PC-3 (cell line): ENCODE results near the gene CA9. TPM values are rescaled to one million over a fixed set of nuclear protein-coding genes. Genes with fewer than 3 reads are reported as not detected.

Experiments used
- ATAC-seq: fragments of 200-7000 bp; cut with Tn5 transposase; 2 replicates; pipeline ENCODE4 v1.9.1; 2020; ENCODE audit warnings: mild to moderate bottlenecking, moderate library complexity
- BruUV-seq: library from RNA; stranded (reverse); fragments of 400-500 nt; replicated peaks from 2 replicates; lab custom pipeline; 2021; lab: Mats Ljungman, UMichigan
- CTCF ChIA-PET: fragments of 300-600 bp; sonication (Branson Sonifier 250); formaldehyde crosslinking; loops from one replicate; lab custom pipeline; 2022; ENCODE audit warnings: antibody characterized with exemption; lab: Charles Lee
- POLR2A ChIA-PET: fragments of 300-600 bp; sonication (Branson Sonifier 250); formaldehyde crosslinking; loops from one replicate; lab custom pipeline; 2022; ENCODE audit warnings: antibody characterized with exemption; ENCODE audit not compliant: unreplicated experiment; lab: Charles Lee
- DNase-seq: peaks from one replicate; pipeline ENCODE4 v3.0.0-alpha.2; 2015
- H2AFZ ChIP-seq: fragments of 300-600 bp; sonication (generic); 2 replicates; pipeline ENCODE4 v1.6.0; 2016; ENCODE audit warnings: antibody characterized with exemption, low read length
- H3F3A ChIP-seq: fragments of 300-600 bp; sonication (generic); one replicate; pipeline ENCODE4 v1.6.0; 2017; ENCODE audit warnings: antibody characterized with exemption, low read length, control low read depth, mild to moderate bottlenecking; ENCODE audit not compliant: unreplicated experiment
- H3K27ac ChIP-seq: fragments of 300-600 bp; sonication (generic); 2 replicates; pipeline ENCODE4 v1.5.1; 2016; ENCODE audit warnings: mild to moderate bottlenecking, low read length
- H3K27me3 ChIP-seq: fragments of 300-600 bp; sonication (generic); 2 replicates; pipeline ENCODE4 v1.6.1; 2016; ENCODE audit warnings: low read length, mixed read lengths
- H3K36me3 ChIP-seq: fragments of 300-600 bp; sonication (generic); 2 replicates; pipeline ENCODE4 v1.6.1; 2016; ENCODE audit warnings: low read depth, mixed run types, low read length, mixed read lengths
- H3K4me1 ChIP-seq: fragments of 300-600 bp; sonication (generic); 2 replicates; pipeline ENCODE4 v1.5.1; 2016; ENCODE audit warnings: low read length; ENCODE audit not compliant: insufficient read depth
- H3K4me2 ChIP-seq: fragments of 300-600 bp; sonication (generic); 2 replicates; pipeline ENCODE4 v1.6.0; 2016; ENCODE audit warnings: low read length
- H3K4me3 ChIP-seq: fragments of 300-600 bp; sonication (generic); 2 replicates; pipeline ENCODE4 v1.5.1; 2016; ENCODE audit warnings: mild to moderate bottlenecking, low read length, mixed read lengths
- H3K79me2 ChIP-seq: fragments of 300-600 bp; sonication (generic); 2 replicates; pipeline ENCODE4 v1.6.1; 2017; ENCODE audit warnings: low read length, mixed read lengths
- H3K9ac ChIP-seq: fragments of 300-600 bp; sonication (generic); 2 replicates; pipeline ENCODE4 v1.6.0; 2016; ENCODE audit warnings: mild to moderate bottlenecking, low read length
- H3K9me2 ChIP-seq: fragments of 300-600 bp; sonication (generic); replicated peaks from 2 replicates; pipeline ENCODE4 v1.6.1; 2016; ENCODE audit warnings: mixed run types, low read length, mixed read lengths
- H3K9me3 ChIP-seq: fragments of 300-600 bp; sonication (generic); 2 replicates; pipeline ENCODE4 v1.6.1; 2016; ENCODE audit warnings: low read length, mixed read lengths
- H4K20me1 ChIP-seq: fragments of 300-600 bp; sonication (generic); 2 replicates; pipeline ENCODE4 v1.6.1; 2016; ENCODE audit warnings: low read length, mixed read lengths
- CTCF ChIP-seq: fragments of 300-600 bp; sonication (generic); conservative IDR thresholded peaks from 2 replicates; pipeline ENCODE4 v1.5.1; 2017; ENCODE audit warnings: antibody characterized with exemption, low read depth, mild to moderate bottlenecking, low read length
- EZH2 ChIP-seq: fragments of 300-600 bp; sonication (generic); IDR thresholded peaks from one replicate; pipeline ENCODE4 v1.6.1; 2017; ENCODE audit warnings: antibody characterized with exemption, mild to moderate bottlenecking, low read length; ENCODE audit not compliant: unreplicated experiment
- EZH2phosphoT487 ChIP-seq: fragments of 300-600 bp; sonication (generic); IDR thresholded peaks from 2 replicates; pipeline ENCODE4 v1.6.1; 2018; ENCODE audit warnings: mild to moderate bottlenecking, antibody characterized with exemption, low read length, borderline replicate concordance
- intact Hi-C: fragments of 100-400 bp; cut with micrococcal nuclease; formaldehyde crosslinking; loops from 2 replicates; pipeline ENCODE4 v1.9.0; 2023
- total RNA-seq: library from RNA; depleted of rRNA; stranded (reverse); fragments of >200 nt; gene quantifications from 2 replicates; pipeline ENCODE4 v1.2.3, GENCODE V29; 2014

CA9 gene
- total RNA-seq, 1 experiment from 2014 or later = 7.7 TPM

- peak; percentile 67 for ATAC-seq
- H3K79me2 ChIP-seq = no peaks in the 10 kb centered on the region
- TF ChIP-seq EZH2 (no peak), CTCF (peak; percentile 73)
- H2AFZ ChIP-seq = no peak overlapping the region
- H3F3A ChIP-seq = no peaks in the 10 kb centered on the region
- ChIA-PET CTCF (interaction anchor here (0.5 to 1.2 kb wide), 4 partner anchors 23 to 43 kb away, joined by 3 to 5 read pairs (median 4); partner anchors contain the start of genes CREB3 and TLN1), POLR2A (interaction anchor here (1.0 kb wide), 1 partner anchor 52 kb away, joined by 3 read pairs; the partner anchor contains the start of genes GBA2 and RGP1)
- peak overlapping the region; percentile 63 for H3K27ac ChIP-seq
- no peaks in the 10 kb centered on the region for H3K9me2 ChIP-seq
- no peaks in the 10 kb centered on the region for H3K27me3 ChIP-seq
- no peaks in the 10 kb centered on the region for H3K9me3 ChIP-seq
- peaks cover 23% of the 10 kb centered on the region for H3K36me3 ChIP-seq
- H3K9ac ChIP-seq = no peak overlapping the region
- peaks cover 12% of the 10 kb centered on the region for H3K4me1 ChIP-seq
- intact Hi-C loops = loop anchor here (5.0 kb wide), 1 partner anchor 39 kb away; the partner anchor contains the start of genes CCDC107 and RMRP
- H3K4me3 ChIP-seq = no peak overlapping the region
- H3K4me2 ChIP-seq = no peak overlapping the region
- no TSS peak for BruUV-seq
- no peaks in the 10 kb centered on the region for H4K20me1 ChIP-seq
- peak; percentile 49 for DNase-seq
These were observed 22.9 kb downstream of the CA9 start for GRCh38 chr9:35696520-35697215.

GRCh38 chr9:35697486-35697885, 23.8 kb downstream of the CA9 start:
- POLR2A ChIA-PET = no interaction called here
- H3K4me1 ChIP-seq = peaks cover 12% of the 10 kb centered on the region
- H3K79me2 ChIP-seq = no peaks in the 10 kb centered on the region
- no peak overlapping the region for H3K27ac ChIP-seq
- H2AFZ ChIP-seq = no peak overlapping the region
- no peaks in the 10 kb centered on the region for H3K9me2 ChIP-seq
- intact Hi-C loops = loop anchor here (5.0 kb wide), 1 partner anchor 40 kb away; the partner anchor contains the start of genes CCDC107 and RMRP
- CTCF ChIA-PET = no interaction called here
- no TSS peak for BruUV-seq
- no peak overlapping the region for H3K9ac ChIP-seq
- no peaks in the 10 kb centered on the region for H3F3A ChIP-seq
- TF ChIP-seq EZH2 (no peak), CTCF (no peak), EZH2phosphoT487 (no peak)
- H3K4me2 ChIP-seq = no peak overlapping the region
- DNase-seq (no peak), ATAC-seq (no peak)
- peaks cover 27% of the 10 kb centered on the region for H3K36me3 ChIP-seq
- no peaks in the 10 kb centered on the region for H4K20me1 ChIP-seq
- no peaks in the 10 kb centered on the region for H3K9me3 ChIP-seq
- H3K4me3 ChIP-seq = no peak overlapping the region
- no peaks in the 10 kb centered on the region for H3K27me3 ChIP-seq

- BruUV-seq = no TSS peak
- Histone ChIP-seq H3K9me2 (no peaks in the 10 kb centered on the region), H2AFZ (no peak overlapping the region), H3K9ac (no peak overlapping the region), H3K4me2 (no peak overlapping the region), H3F3A (no peaks in the 10 kb centered on the region), H4K20me1 (no peaks in the 10 kb centered on the region), H3K4me1 (peaks cover 12% of the 10 kb centered on the region), H3K36me3 (peaks cover 33% of the 10 kb centered on the region), H3K27me3 (no peaks in the 10 kb centered on the region), H3K27ac (no peak overlapping the region), H3K4me3 (no peak overlapping the region), H3K79me2 (no peaks in the 10 kb centered on the region), H3K9me3 (no peaks in the 10 kb centered on the region)
- intact Hi-C loops = loop anchor here (5.0 kb wide), 1 partner anchor 41 kb away; the partner anchor contains the start of genes CCDC107 and RMRP
- no peak for DNase-seq
- ChIA-PET CTCF (no interaction called here), POLR2A (no interaction called here)
- TF ChIP-seq EZH2 (no peak), EZH2phosphoT487 (no peak), CTCF (no peak)
- no peak for ATAC-seq
These were observed 24.5 kb downstream of the CA9 start for GRCh38 chr9:35698231-35698630.
